Rectal smooth muscle tissue (tissue), 1 donor: Measurements from ENCODE around the gene EXD3.

Source experiments
- H3K27ac ChIP-seq: one replicate; pipeline ENCODE4 v1.7.0; 2013; ENCODE audit warnings: low read depth, low read length, inconsistent platforms
- H3K27me3 ChIP-seq: one replicate; pipeline ENCODE4 v1.7.0; 2013; ENCODE audit warnings: low read length; ENCODE audit not compliant: control insufficient read depth, insufficient read depth
- H3K36me3 ChIP-seq: one replicate; pipeline ENCODE4 v1.7.0; 2013; ENCODE audit warnings: low read length; ENCODE audit not compliant: control insufficient read depth, insufficient read depth
- H3K4me1 ChIP-seq: one replicate; pipeline ENCODE4 v1.7.0; 2013; ENCODE audit warnings: low read length; ENCODE audit not compliant: control insufficient read depth, insufficient read depth
- H3K4me3 ChIP-seq: one replicate; pipeline ENCODE4 v1.7.0; 2013; ENCODE audit warnings: low read length
- H3K9ac ChIP-seq: one replicate; pipeline ENCODE4 v1.7.0; 2013; ENCODE audit warnings: low read length

Gene EXD3

GRCh38 chr9:137462396-137462985 is 39.5 kb upstream of the EXD3 start:
- Histone ChIP-seq H3K9ac (no peak overlapping the region), H3K27me3 (no peaks in the 10 kb centered on the region), H3K27ac (no peak overlapping the region), H3K4me3 (no peak overlapping the region), H3K36me3 (no peaks in the 10 kb centered on the region), H3K4me1 (peaks cover 6% of the 10 kb centered on the region)

GRCh38 chr9:137461663-137462395 is 38.9 kb upstream of the EXD3 start:
- Histone ChIP-seq H3K9ac (no peak overlapping the region), H3K27ac (no peak overlapping the region), H3K4me1 (peaks cover 6% of the 10 kb centered on the region), H3K36me3 (no peaks in the 10 kb centered on the region), H3K4me3 (peak overlapping the region; percentile 25), H3K27me3 (no peaks in the 10 kb centered on the region)

GRCh38 chr9:137461316-137461662 is 38.3 kb upstream of the EXD3 start:
- Histone ChIP-seq H3K27me3 (no peaks in the 10 kb centered on the region), H3K4me1 (peaks cover 6% of the 10 kb centered on the region), H3K36me3 (no peaks in the 10 kb centered on the region), H3K9ac (no peak overlapping the region), H3K4me3 (no peak overlapping the region), H3K27ac (no peak overlapping the region)

- H3K27me3 ChIP-seq: no peaks in the 10 kb centered on the region
- H3K36me3 ChIP-seq: no peaks in the 10 kb centered on the region
- no peak overlapping the region for H3K4me3 ChIP-seq
- H3K9ac ChIP-seq: no peak overlapping the region
- peaks cover 6% of the 10 kb centered on the region for H3K4me1 ChIP-seq
- no peak overlapping the region for H3K27ac ChIP-seq
Observed at GRCh38 chr9:137460363-137461315, 37.7 kb upstream of the EXD3 start.

GRCh38 chr9:137459601-137460362 is 36.8 kb upstream of the EXD3 start:
- Histone ChIP-seq H3K9ac (no peak overlapping the region), H3K4me1 (peaks cover 6% of the 10 kb centered on the region)

GRCh38 chr9:137459152-137459600 is 36.2 kb upstream of the EXD3 start, which contains the start of gene NSMF:
Gene NSMF, minus strand, starts transcription at chr9:137459334. Its CDS starts 232 bp downstream, at chr9:137459102.
- H3K36me3 ChIP-seq: no peaks in the 10 kb centered on the region
- H3K27ac ChIP-seq: no peak within 1 kb of the TSS
- H3K9ac ChIP-seq: peak within 1 kb of the TSS; percentile 16
- H3K4me3 ChIP-seq: peak within 1 kb of the TSS; percentile 62
- peaks cover 11% of the 10 kb centered on the region for H3K4me1 ChIP-seq
- no peaks in the 10 kb centered on the region for H3K27me3 ChIP-seq

More at GRCh38 chr9:137459601-137460362, 36.8 kb upstream of the EXD3 start:
- H3K36me3 ChIP-seq: no peaks in the 10 kb centered on the region
- no peaks in the 10 kb centered on the region for H3K27me3 ChIP-seq
- peak overlapping the region; percentile 40 for H3K4me3 ChIP-seq
- no peak overlapping the region for H3K27ac ChIP-seq

- H3K4me1 ChIP-seq: peaks cover 12% of the 10 kb centered on the region
Observed at GRCh38 chr9:137458194-137459151, 35.5 kb upstream of the EXD3 start.

GRCh38 chr9:137457406-137458193 is 34.6 kb upstream of the EXD3 start:
- Histone ChIP-seq H3K36me3 (peaks cover 4% of the 10 kb centered on the region), H3K9ac (no peak overlapping the region), H3K27ac (no peak overlapping the region), H3K4me1 (peaks cover 15% of the 10 kb centered on the region), H3K27me3 (no peaks in the 10 kb centered on the region), H3K4me3 (no peak overlapping the region)

More at GRCh38 chr9:137458194-137459151, 35.5 kb upstream of the EXD3 start:
- Histone ChIP-seq H3K27me3 (no peaks in the 10 kb centered on the region), H3K4me3 (peak overlapping the region; percentile 62), H3K36me3 (no peaks in the 10 kb centered on the region), H3K9ac (peak overlapping the region; percentile 16), H3K27ac (no peak overlapping the region)

- Histone ChIP-seq H3K4me3 (no peak overlapping the region), H3K4me1 (peaks cover 15% of the 10 kb centered on the region), H3K27me3 (no peaks in the 10 kb centered on the region), H3K27ac (no peak overlapping the region), H3K36me3 (peaks cover 4% of the 10 kb centered on the region), H3K9ac (no peak overlapping the region)
Observed at GRCh38 chr9:137456864-137457405, 34.0 kb upstream of the EXD3 start.

GRCh38 chr9:137456061-137456863 is 33.3 kb upstream of the EXD3 start:
- no peak overlapping the region for H3K4me3 ChIP-seq
- H3K27me3 ChIP-seq: no peaks in the 10 kb centered on the region
- H3K4me1 ChIP-seq: peaks cover 15% of the 10 kb centered on the region
- H3K9ac ChIP-seq: no peak overlapping the region
- H3K27ac ChIP-seq: no peak overlapping the region
- peaks cover 4% of the 10 kb centered on the region for H3K36me3 ChIP-seq
